ENCODE results near the gene VPS26C. TPM values are rescaled to one million over a fixed set of nuclear protein-coding genes. Genes with fewer than 3 reads are reported as not detected.

Gene VPS26C
- total and polyA plus RNA-seq, 2 of the 8 experiments (the other 6 are each of a cell fraction or from before 2014, with no cell fraction given): 43.5 to 71.6 TPM

GRCh38 chr21:37232274-37233018, 34.7 kb downstream of the VPS26C start (continued):
- TF ChIP-seq ATF2 (IDR thresholded peaks at IDR 0.05; ENCODE audit: low read length) (no peak), CBX8 (IDR thresholded peaks at IDR 0.05; ENCODE audit: borderline replicate concordance, low read depth, low read length) (no peak), TCF12 (IDR thresholded peaks at IDR 0.05; ENCODE audit: low read depth, low read length) (no peak), ZNF274 (IDR thresholded peaks at IDR 0.05; ENCODE audit: borderline replicate concordance, extremely low read depth, low read length) (no peak), SRF (IDR thresholded peaks at IDR 0.05; ENCODE audit: low read depth, low read length) (no peak), BRCA1 (IDR thresholded peaks at IDR 0.05; ENCODE audit: low read depth, low read length) (no peak), FOSL1 (IDR thresholded peaks at IDR 0.05; ENCODE audit: insufficient read depth, low read depth, low read length) (no peak), NANOG (IDR thresholded peaks at IDR 0.05; ENCODE audit: insufficient read depth, low read depth, low read length, poor library complexity, severe bottlenecking) (no peak)
